LNCAP (cell line): ENCODE measurements around the gene SDC1.

Source experiments
- CTCF ChIP-seq: fragments of 450-650 bp; IDR thresholded peaks from 2 replicates; pipeline ENCODE4 v1.5.1; 2017; ENCODE audit warnings: mild to moderate bottlenecking

SDC1 gene

GRCh38 chr2:20169796-20170703 lies 54.9 kb downstream of the SDC1 start:
- TF ChIP-seq CTCF, result no peak

DNA sequence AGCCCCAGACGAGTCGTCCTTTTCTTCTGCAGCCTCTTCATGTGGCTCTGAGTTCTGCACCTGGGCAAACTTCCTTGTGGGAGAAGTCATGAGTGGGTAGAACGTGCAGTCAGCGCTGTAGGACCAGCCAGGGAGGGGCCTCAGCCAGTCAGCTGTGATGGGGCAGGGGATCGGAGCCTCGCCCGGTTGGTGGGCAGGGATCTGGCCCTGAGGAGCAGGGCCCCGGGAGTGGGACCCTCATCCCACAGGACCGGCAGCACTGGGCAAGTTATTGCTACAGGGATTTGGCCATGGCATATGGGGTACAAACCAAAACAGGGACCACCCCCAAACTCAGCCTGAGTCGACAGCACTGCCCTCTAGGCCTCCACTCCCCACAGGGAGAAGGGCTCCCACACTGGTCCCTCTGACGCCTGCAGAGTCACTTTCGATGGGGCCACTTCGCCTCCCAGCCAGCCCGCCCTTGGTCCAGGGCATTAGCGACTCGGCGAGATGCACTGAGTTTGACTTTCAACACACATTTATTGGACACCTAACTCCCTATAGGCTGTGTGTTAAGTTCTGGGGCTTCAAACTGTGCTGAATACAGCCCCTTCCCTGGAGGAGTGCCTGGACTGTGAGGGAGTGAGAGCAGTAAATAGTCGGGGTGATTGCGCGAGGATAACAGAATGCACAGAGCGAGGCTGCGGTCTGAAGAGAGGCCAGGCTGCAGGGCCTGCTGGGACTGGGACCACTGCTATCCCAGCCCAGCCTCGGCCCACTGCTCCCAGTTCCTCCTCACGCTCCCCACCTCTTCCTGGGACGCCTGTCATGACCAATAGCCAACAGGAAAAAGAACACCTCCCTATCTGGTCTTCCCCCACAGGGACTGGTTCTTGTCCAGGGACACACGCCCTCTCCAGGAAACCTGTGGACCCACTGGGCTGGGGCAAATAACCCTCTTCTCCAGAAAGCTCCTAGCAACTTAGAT lies 55.9 kb downstream of the SDC1 start:
- TF ChIP-seq CTCF, result no peak

- TF ChIP-seq CTCF, result no peak
Observed at GRCh38 chr2:20168048-20168726, 56.7 kb downstream of the SDC1 start.

DNA sequence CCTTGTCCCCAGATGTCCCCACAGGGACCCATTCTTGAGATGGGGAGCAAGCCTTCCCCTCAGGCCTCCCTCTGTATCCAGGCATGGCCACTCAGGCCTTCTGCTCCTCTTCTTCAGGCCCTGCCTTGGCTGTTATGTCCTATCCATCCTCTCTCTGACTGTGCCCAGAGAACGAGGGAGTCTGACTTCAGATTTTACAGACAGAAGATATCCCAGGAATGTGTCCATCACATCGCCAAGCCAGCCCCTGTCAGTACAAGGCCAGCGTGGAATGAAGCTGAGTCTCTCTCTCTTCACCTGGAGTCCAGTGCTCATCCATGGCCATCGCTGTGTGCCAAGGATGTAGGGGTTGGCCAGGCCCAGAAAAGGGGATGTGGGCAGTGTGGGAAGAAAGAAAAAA lies 57.6 kb downstream of the SDC1 start:
- TF ChIP-seq CTCF, result no peak

DNA sequence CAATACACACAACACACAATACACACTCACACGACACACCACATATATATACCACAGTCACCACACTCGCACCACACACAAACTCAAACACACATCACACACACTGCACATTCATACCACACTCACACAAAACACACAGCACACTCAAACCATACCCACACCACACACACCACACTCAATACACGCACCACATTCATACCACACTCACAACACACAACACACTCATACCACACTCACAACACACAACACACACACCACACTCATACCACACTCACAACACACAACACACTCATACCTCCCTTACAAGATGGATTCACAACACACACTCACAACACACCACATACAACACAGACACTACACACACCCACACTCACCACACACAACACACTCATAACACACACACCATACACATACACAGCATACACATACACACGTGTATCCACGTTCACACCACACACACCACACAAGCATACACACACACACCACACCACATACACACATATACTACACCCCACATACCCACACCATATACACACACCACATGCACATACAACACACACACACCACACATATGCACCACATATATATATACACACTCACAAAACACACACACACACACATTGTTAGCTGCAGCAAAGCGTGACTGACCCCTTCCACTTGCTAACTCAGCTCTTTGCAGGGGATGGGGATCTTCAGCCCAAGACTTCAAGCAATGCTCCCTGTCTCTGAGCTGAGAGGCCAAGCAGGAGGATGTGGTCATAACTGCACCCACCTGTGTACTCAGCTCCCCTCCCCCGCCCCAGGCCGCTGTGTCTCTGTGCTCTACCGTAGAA lies 59.0 kb downstream of the SDC1 start:
- no peak for TF ChIP-seq CTCF

GRCh38 chr2:20164734-20165478 lies 60.0 kb downstream of the SDC1 start:
- TF ChIP-seq CTCF, result no peak
